A549 (cell line): ENCODE data around the gene BCL2L2. TPM values are rescaled to one million over a fixed set of nuclear protein-coding genes. Genes with fewer than 3 reads are reported as not detected.

Source experiments
- ATAC-seq, 2 experiments: fragments of 200-7000 bp in 1 of 2; fragments of >200 bp in 1 of 2; cut with Nextera tagmentation in 1 of 2; cut with Tn5 transposase in 1 of 2; 3 replicates each; pipeline versions ENCODE4 v1.8.0 to v1.9.1; 2018 to 2020; ENCODE audit warnings: mild to moderate bottlenecking in 1 of 2, moderate library complexity in 1 of 2
- CTCF ChIA-PET: fragments of 300-600 bp; sonication (Branson Sonifier 250); formaldehyde crosslinking; extraction: SDS; loops from one replicate; lab custom pipeline; 2021; ENCODE audit warnings: antibody characterized with exemption, inconsistent platforms; lab: Yijun Ruan, JAX
- POLR2A ChIA-PET: fragments of 350-600 bp; formaldehyde crosslinking; extraction: SDS; loops from one replicate; lab custom pipeline; 2021; ENCODE audit warnings: antibody characterized with exemption, inconsistent platforms; lab: Yijun Ruan, JAX
- DNase-seq, 2 experiments: peaks; one replicate each; pipeline versions ENCODE4 v3.0.0 to v3.0.0-alpha.2; 2011 to 2016; ENCODE audit warnings: low read depth in 1 of 2, low spot score in 1 of 2
- FAIRE-seq: peaks from 2 replicates; lab custom pipeline; 2011; peaks lifted over from hg19 to GRCh38; lab: Jason Lieb, UNC
- H3K27ac ChIP-seq, 2 experiments: fragments of >200 bp; sonication (Bioruptor Twin); formaldehyde crosslinking; 3 replicates each; pipeline ENCODE4 v1.5.1; 2016 to 2017
- H3K4me1 ChIP-seq: fragments of >200 bp; sonication (Bioruptor Twin); formaldehyde crosslinking; 3 replicates; pipeline ENCODE4 v1.6.1; 2016
- H3K4me2 ChIP-seq: fragments of >200 bp; sonication (Bioruptor Twin); formaldehyde crosslinking; 3 replicates; pipeline ENCODE4 v1.6.1; 2016
- H3K4me3 ChIP-seq: fragments of >200 bp; sonication (Bioruptor Twin); formaldehyde crosslinking; 3 replicates; pipeline ENCODE4 v1.5.1; 2016
- H3K9me3 ChIP-seq: fragments of >200 bp; sonication (Bioruptor Twin); formaldehyde crosslinking; 3 replicates; pipeline ENCODE4 v1.6.1; 2016
- BHLHE40 ChIP-seq: IDR thresholded peaks from 2 replicates; pipeline ENCODE4 v1.6.1; 2012; ENCODE audit warnings: low read depth, low read length, inconsistent platforms
- CHD2 ChIP-seq: fragments of 150-350 bp; IDR thresholded peaks from 2 replicates; pipeline ENCODE4 v1.6.1; 2014; ENCODE audit warnings: low read length; ENCODE audit not compliant: partially characterized antibody
- CTCF ChIP-seq: fragments of >200 bp; sonication (Bioruptor Twin); formaldehyde crosslinking; IDR thresholded peaks from 3 replicates; pipeline ENCODE4 v1.5.1; 2016
- EHF ChIP-seq: fragments of 250-450 bp; sonication (Bioruptor Pico); IDR thresholded peaks from 2 replicates; pipeline ENCODE4 v1.5.0; 2020; ENCODE audit warnings: mild to moderate bottlenecking
- EHMT2 ChIP-seq: fragments of 200-600 bp; sonication (generic); IDR thresholded peaks from 2 replicates; pipeline ENCODE4 v1.6.1; 2016; ENCODE audit warnings: antibody characterized with exemption, low read depth, mild to moderate bottlenecking, moderate library complexity
- ELK1 ChIP-seq: fragments of 150-350 bp; IDR thresholded peaks from 2 replicates; pipeline ENCODE4 v1.6.1; 2014; ENCODE audit warnings: low read depth, mild to moderate bottlenecking, low read length
- EP300 ChIP-seq, 2 experiments: fragments of >200 bp; sonication (Bioruptor Twin); formaldehyde crosslinking; IDR thresholded peaks; 2 replicates in 1 of 2; 3 replicates in 1 of 2; pipeline ENCODE4 v1.6.1; 2016 to 2017
- FOSB ChIP-seq: fragments of 250-450 bp; sonication (Bioruptor Pico); IDR thresholded peaks from 2 replicates; pipeline ENCODE4 v1.5.0; 2020; ENCODE audit warnings: mild to moderate bottlenecking, moderate library complexity
- FOSL2 ChIP-seq, 2 experiments: fragments of 450-650 bp in 1 of 2; fragments of >200 bp in 1 of 2; sonication (Bioruptor Twin) in 1 of 2; formaldehyde crosslinking; IDR thresholded peaks; 2 replicates each; pipeline versions ENCODE4 v1.5.0 to v1.6.1; 2016 to 2020; ENCODE audit warnings: mild to moderate bottlenecking in 1 of 2, moderate library complexity in 1 of 2
- HDAC2 ChIP-seq: fragments of 200-600 bp; sonication (generic); IDR thresholded peaks from 2 replicates; pipeline ENCODE4 v1.6.1; 2016
- HEYL ChIP-seq: fragments of 250-450 bp; sonication (Bioruptor Pico); IDR thresholded peaks from 2 replicates; pipeline ENCODE4 v1.8.0; 2021; ENCODE audit warnings: mild to moderate bottlenecking, moderate library complexity
- HMGXB4 ChIP-seq: fragments of 250-450 bp; sonication (Bioruptor Pico); IDR thresholded peaks from 2 replicates; pipeline ENCODE4 v1.5.0; 2021; ENCODE audit warnings: mild to moderate bottlenecking, moderate library complexity, borderline replicate concordance
- JUNB ChIP-seq: fragments of >200 bp; sonication (Bioruptor Twin); formaldehyde crosslinking; IDR thresholded peaks from 2 replicates; pipeline ENCODE4 v1.6.1; 2016
- MAFK ChIP-seq: fragments of 450-650 bp; IDR thresholded peaks from 2 replicates; pipeline ENCODE4 v1.6.1; 2014; ENCODE audit not compliant: partially characterized antibody
- MAX ChIP-seq: IDR thresholded peaks from 2 replicates; pipeline ENCODE4 v1.6.1; 2012
- MAZ ChIP-seq: fragments of 150-350 bp; IDR thresholded peaks from 2 replicates; pipeline ENCODE4 v1.6.1; 2014; ENCODE audit warnings: antibody characterized with exemption, low read depth, low read length, borderline replicate concordance
- MYC ChIP-seq: IDR thresholded peaks from 2 replicates; pipeline ENCODE4 v1.6.1; 2012; ENCODE audit warnings: mild to moderate bottlenecking, inconsistent platforms, low read length, improper control_type of control experiment, borderline replicate concordance
- NPAS2 ChIP-seq: fragments of 250-450 bp; sonication (Bioruptor Pico); IDR thresholded peaks from 2 replicates; pipeline ENCODE4 v1.8.0; 2022; ENCODE audit warnings: mild to moderate bottlenecking, moderate library complexity, borderline replicate concordance
- NR3C1 ChIP-seq: fragments of >200 bp; sonication (Bioruptor Twin); formaldehyde crosslinking; IDR thresholded peaks from 3 replicates; pipeline ENCODE4 v1.6.1; 2017
- PBX3 ChIP-seq: IDR thresholded peaks from 2 replicates; pipeline ENCODE4 v1.6.1; 2012
- POLR2A ChIP-seq: IDR thresholded peaks from 2 replicates; pipeline ENCODE4 v1.6.1; 2012; ENCODE audit warnings: mild to moderate bottlenecking, low read length
- POLR2AphosphoS2 ChIP-seq: conservative IDR thresholded peaks from 2 replicates; pipeline ENCODE4 v1.6.1; 2012; ENCODE audit warnings: low read length, improper control_type of control experiment, inconsistent platforms
- RARB ChIP-seq: fragments of 250-450 bp; sonication (Bioruptor Pico); IDR thresholded peaks from 2 replicates; pipeline ENCODE4 v1.8.0; 2021; ENCODE audit warnings: mild to moderate bottlenecking, moderate library complexity
- SMC3 ChIP-seq: fragments of >200 bp; sonication (Bioruptor Twin); formaldehyde crosslinking; IDR thresholded peaks from 3 replicates; pipeline ENCODE4 v1.6.1; 2018; ENCODE audit warnings: inconsistent platforms
- TFCP2L1 ChIP-seq: fragments of 250-450 bp; sonication (Bioruptor Pico); IDR thresholded peaks from 2 replicates; pipeline ENCODE4 v1.5.0; 2021; ENCODE audit warnings: mild to moderate bottlenecking
- TP53 ChIP-seq: fragments of 250-450 bp; sonication (Bioruptor Pico); IDR thresholded peaks from 2 replicates; pipeline ENCODE4 v1.5.0; 2021; ENCODE audit warnings: mild to moderate bottlenecking, moderate library complexity
- ZC3H11A ChIP-seq: fragments of 450-650 bp; IDR thresholded peaks from 2 replicates; pipeline ENCODE4 v1.6.1; 2014; ENCODE audit warnings: antibody characterized with exemption, mild to moderate bottlenecking
- ZNF302 ChIP-seq: fragments of 250-450 bp; sonication (Bioruptor Pico); IDR thresholded peaks from 2 replicates; pipeline ENCODE4 v1.9.0; 2021; ENCODE audit warnings: inconsistent platforms, mild to moderate bottlenecking, moderate library complexity
- WGBS: methylation state at CpG from one replicate; pipeline ENCODE4 v1.1.6; 2017; ENCODE audit errors: missing lambda C conversion rate; 5-methylcytosine and 5-hydroxymethylcytosine counted together
- polyA plus RNA-seq, 4 experiments: library from polyadenylated mRNA; depleted of rRNA in 3 of 4; stranded (reverse); fragments of >200 nt; fragmentation: RNase III in 1 of 4; extraction: RNeasy Plus Mini Kit Qiagen cat#74134 plus additional on column Dnase treatment in 1 of 4; gene quantifications; 2 replicates in 3 of 4; 3 replicates in 1 of 4; pipeline ENCODE4 v1.2.3, GENCODE V29; 2011 to 2017

The BCL2L2 gene
- polyA plus RNA-seq, 2 of the 4 experiments (the other 2 are of a cell fraction) = 17.8 to 25.4 TPM

- 58% methylated on average over 6 of the region's 6 CpGs for WGBS
- H3K4me3 ChIP-seq = no peak overlapping the region
- H3K27ac ChIP-seq = no peak overlapping the region
- ATAC-seq (no peak), DNase-seq (no peak), FAIRE-seq (no peak)
- CTCF ChIA-PET = interaction anchor here (9.6 kb wide), 1 partner anchor 21 kb away, joined by 80 read pairs; the partner anchor contains the start of gene CMTM5
- no peaks in the 10 kb centered on the region for H3K9me3 ChIP-seq
- POLR2A ChIA-PET = no interaction called here
- 0 out of 3 replicates have a peak, but pooled peaks cover 3% of the 10 kb centered on the region for H3K4me1 ChIP-seq
- no peak overlapping the region for H3K4me2 ChIP-seq
- TF ChIP-seq NR3C1 = no peak
- TF ChIP-seq CHD2 = no peak
- no peak for TF ChIP-seq MYC
- TF ChIP-seq EHF (CRISPR knock-in tag) = no peak
- no peak for TF ChIP-seq RARB (CRISPR knock-in tag)
- TF ChIP-seq FOSB (CRISPR knock-in tag) = no peak
- no peak for TF ChIP-seq POLR2AphosphoS2
- TF ChIP-seq TFCP2L1 (CRISPR knock-in tag) = no peak
- no peak for TF ChIP-seq ZC3H11A
- no peak for TF ChIP-seq HDAC2
- TF ChIP-seq SMC3 = no peak
- no peak for TF ChIP-seq JUNB
- no peak for TF ChIP-seq FOSL2 (IDR thresholded peaks at IDR 0.05)
- no peak for TF ChIP-seq FOSL2 (CRISPR knock-in tag; IDR thresholded peaks at IDR 0.05)
- TF ChIP-seq PBX3 = no peak
These were observed 49.3 kb downstream of the BCL2L2 start for GRCh38 chr14:23355871-23356435.

GRCh38 chr14:23356662-23357061 is 50.0 kb downstream of the BCL2L2 start:
- Histone ChIP-seq H3K27ac (no peak overlapping the region), H3K9me3 (no peaks in the 10 kb centered on the region), H3K4me2 (no peak overlapping the region), H3K4me3 (no peak overlapping the region), H3K4me1 (0 out of 3 replicates have a peak, but pooled peaks cover 3% of the 10 kb centered on the region)
- no peak for FAIRE-seq
- ATAC-seq = no peak
- POLR2A ChIA-PET = no interaction called here
- no peak for DNase-seq
- WGBS = 74% methylated on average over 4 of the region's 4 CpGs
- TF ChIP-seq MAFK = no peak
- CTCF ChIA-PET = interaction anchor here (0.5 to 9.6 kb wide), 3 partner anchors 13 to 62 kb away, joined by 3 to 80 read pairs (median 4); partner anchors contain the start of gene CMTM5

- CTCF ChIA-PET = interaction anchor here (0.5 to 9.6 kb wide), 4 partner anchors 13 to 202 kb away, joined by 3 to 80 read pairs (median 4); partner anchors contain the start of gene CMTM5
- Histone ChIP-seq H3K4me1 (0 out of 3 replicates have a peak, but pooled peaks cover 3% of the 10 kb centered on the region), H3K9me3 (no peaks in the 10 kb centered on the region), H3K4me3 (no peak overlapping the region), H3K4me2 (no peak overlapping the region), H3K27ac (no peak overlapping the region)
- DNase-seq = no peak
- no peak for TF ChIP-seq CTCF
- no peak for TF ChIP-seq EHMT2
- TF ChIP-seq MAZ = no peak
- TF ChIP-seq EP300 (IDR thresholded peaks at IDR 0.05) = no peak
- TF ChIP-seq TP53 (CRISPR knock-in tag) = no peak
- no peak for TF ChIP-seq HDAC2
- no peak for TF ChIP-seq BHLHE40
- no peak for TF ChIP-seq HMGXB4
- TF ChIP-seq POLR2A = no peak
- TF ChIP-seq ZNF302 (CRISPR knock-in tag) = no peak
- no peak for TF ChIP-seq NPAS2
- no peak for TF ChIP-seq ELK1
- TF ChIP-seq JUNB = no peak
- TF ChIP-seq MAX = no peak
- TF ChIP-seq ZC3H11A = no peak
- no peak for TF ChIP-seq MAFK
- no peak for TF ChIP-seq HEYL (CRISPR knock-in tag)
- POLR2A ChIA-PET = no interaction called here
- 79% methylated on average over 5 of the region's 8 CpGs for WGBS
- FAIRE-seq = no peak
- ATAC-seq = no peak
These were observed 50.6 kb downstream of the BCL2L2 start for GRCh38 chr14:23357261-23357660.
